HG02798 (cell line): ENCODE measurements around the gene PLEKHJ1.
A peak's percentile ranks its signal among the peaks of the same experiment; 100 is the strongest.

ENCODE experiments used
- ATAC-seq: cut with Tn5 transposase; IDR thresholded peaks from one replicate; pipeline ENCODE4 v1.9.1; 2021; ENCODE audit warnings: mild to moderate bottlenecking; ENCODE audit not compliant: unreplicated experiment, poor library complexity

PLEKHJ1 gene

DNA sequence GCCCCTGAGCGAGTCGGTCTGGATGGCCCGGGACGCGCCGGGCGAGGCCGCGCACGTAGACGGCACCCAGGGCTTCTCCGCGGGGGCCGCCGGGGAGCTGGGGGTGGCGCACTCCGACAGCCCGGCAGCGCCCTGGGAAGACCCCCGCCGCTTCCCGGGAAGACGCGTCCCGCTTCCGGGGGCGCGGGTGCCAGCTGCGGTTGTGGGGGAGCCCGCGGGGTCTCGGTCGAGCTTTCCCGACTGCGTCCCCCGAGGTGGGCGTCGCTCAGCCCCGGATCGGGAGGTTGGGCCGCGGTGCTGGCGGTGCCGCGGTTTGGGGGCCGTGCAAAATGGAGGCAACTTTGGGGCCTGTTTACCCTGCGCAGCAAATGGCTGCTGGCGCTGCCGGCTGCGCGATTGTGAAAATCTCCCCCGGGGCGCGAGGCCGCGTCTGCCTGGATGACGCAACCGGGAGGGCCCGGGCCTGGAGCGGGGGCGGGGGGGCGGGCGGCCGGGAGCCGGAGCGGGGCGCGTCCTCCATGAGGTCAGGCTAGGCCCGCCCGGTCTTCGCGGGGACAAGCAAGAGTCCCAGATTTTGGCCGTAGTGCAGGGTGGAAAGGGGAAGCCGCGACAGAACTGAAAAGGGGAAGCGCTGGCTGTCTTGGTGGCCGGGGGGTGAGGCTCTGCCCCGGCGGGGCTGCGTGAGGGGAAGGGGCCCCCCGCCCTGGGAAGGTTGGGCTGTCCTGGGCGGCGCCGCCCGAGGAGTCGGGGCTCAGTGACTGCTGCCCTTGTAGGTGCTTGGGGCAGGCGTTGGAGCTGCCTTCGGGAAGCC lies 34.5 kb upstream of the PLEKHJ1 start:
- ATAC-seq: no peak

DNA sequence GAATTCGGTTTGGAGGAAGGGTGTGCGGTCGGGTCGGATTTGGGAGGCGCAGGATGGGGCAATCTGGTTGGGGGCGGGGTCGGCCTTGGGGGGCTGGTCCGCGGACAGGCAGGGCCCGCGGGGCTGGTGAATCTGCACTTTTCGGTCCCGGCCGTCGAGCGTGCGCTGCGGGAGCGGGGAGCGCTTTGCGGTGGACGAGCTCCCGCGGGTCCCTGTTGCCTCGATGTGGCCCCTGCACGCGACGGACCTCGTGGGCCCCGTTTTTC lies 34.0 kb upstream of the PLEKHJ1 start:
- no peak for ATAC-seq

DNA sequence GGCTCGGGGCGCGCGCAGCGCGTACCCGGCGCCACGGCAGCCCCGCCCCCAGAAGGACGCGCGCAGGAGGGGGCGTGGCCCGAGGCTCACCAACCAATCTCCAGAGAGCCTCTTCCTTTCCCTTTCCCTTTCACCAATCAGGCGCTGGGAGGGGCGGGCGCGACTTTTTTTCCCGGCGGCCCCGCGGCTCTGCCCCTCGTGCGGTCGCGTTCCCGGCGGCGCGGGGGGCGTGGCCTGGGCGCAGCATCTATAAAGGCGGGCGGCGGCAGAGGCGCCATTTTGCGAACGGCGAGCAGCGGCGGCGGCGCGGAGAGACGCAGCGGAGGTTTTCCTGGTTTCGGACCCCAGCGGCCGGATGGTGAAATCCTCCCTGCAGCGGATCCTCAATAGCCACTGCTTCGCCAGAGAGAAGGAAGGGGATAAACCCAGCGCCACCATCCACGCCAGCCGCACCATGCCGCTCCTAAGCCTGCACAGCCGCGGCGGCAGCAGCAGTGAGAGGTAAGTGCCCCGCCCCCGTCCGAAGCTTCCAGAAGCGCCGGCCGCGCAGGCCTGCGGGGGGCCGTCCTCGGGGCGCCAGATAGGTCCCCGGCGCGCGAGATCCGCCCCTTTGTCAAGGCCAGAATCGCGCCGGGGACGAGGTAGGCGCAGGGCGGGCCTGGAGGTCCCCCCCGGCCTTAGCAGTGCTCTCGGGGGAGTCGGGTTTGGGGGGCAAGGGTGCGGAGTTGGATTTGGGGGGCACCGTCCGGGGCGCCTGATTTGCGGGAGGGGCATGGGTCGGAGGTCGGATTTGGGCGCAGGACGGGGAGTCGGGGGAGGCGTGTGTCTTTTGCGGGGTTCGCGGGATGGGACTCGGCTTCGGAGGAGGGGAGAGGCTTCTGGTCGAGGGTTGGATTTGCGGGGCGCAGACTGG lies 33.4 kb upstream of the PLEKHJ1 start:
- peak; percentile 70 for ATAC-seq

DNA sequence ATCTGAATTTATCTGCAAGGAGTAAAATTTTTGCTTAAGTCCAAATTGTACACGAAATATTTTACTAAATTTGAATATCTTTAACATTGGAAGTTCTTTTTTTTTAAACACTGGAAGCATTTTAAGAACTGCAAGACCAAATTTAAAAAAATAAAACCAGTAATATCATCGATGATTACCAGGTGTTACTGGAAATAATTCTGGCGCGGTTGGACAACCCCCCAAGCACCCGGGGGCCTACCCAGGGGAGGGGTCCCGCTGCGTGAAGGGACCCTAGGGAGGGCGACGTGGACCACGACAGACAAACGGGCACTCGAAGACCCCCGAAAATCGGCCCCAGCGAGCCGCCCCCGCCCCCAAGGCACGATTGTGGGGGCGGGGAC lies 32.7 kb upstream of the PLEKHJ1 start:
- ATAC-seq: no peak

DNA sequence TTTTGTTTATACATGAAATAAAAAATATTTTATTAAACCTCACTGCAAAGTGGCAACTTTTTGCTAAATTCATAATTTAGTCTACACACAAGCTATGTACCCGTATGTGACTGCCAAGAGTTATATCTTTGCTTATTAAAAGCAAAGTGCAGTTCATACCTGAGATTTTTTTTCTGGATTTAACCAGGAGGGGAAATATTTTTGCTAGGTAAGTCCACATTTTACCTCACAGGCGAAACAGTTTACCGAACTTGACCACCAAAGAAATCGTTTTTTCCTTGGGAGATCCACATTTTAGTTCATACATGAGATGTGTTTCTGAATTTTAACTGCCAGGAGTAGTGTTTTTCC lies 32.3 kb upstream of the PLEKHJ1 start:
- no peak for ATAC-seq

DNA sequence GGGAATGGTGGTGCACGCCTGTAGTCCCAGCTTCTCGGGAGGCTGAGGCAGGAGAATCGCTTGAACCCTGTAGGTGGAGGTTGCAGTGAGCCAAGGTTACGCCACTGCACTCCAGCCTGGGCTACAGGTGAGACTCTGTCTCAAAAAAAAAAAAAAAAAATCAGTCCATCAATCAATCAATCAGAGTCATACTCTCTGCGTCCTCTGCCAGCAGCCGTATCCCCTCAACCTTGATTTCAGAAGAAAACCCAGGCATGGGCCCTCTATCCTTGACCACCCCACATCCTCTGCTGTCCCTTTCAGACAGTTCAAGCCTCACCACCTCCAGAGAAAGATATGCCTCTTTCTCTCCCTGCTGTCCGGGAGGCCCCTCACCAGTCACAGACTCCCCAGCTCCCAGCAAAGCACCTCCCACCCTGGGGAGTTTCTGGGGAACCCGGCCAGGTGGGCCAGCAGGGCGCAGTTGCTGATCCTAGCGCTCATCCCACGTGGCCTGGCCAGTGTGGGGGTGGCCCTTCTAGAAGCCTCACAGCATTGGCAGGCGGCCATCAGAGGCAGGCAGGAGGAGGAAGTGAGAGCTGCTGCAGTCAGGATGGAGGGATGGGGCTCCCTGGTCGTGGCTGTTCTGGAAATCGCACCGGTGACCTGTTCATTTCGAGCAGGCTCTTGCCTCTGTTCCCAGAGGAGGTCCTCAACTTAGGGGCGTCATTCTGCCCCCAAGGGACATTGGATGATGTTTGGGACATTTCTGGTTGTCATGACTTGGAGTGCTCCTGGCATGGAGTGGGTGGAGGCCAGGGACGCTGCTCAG lies 30.3 kb upstream of the PLEKHJ1 start:
- ATAC-seq: no peak

DNA sequence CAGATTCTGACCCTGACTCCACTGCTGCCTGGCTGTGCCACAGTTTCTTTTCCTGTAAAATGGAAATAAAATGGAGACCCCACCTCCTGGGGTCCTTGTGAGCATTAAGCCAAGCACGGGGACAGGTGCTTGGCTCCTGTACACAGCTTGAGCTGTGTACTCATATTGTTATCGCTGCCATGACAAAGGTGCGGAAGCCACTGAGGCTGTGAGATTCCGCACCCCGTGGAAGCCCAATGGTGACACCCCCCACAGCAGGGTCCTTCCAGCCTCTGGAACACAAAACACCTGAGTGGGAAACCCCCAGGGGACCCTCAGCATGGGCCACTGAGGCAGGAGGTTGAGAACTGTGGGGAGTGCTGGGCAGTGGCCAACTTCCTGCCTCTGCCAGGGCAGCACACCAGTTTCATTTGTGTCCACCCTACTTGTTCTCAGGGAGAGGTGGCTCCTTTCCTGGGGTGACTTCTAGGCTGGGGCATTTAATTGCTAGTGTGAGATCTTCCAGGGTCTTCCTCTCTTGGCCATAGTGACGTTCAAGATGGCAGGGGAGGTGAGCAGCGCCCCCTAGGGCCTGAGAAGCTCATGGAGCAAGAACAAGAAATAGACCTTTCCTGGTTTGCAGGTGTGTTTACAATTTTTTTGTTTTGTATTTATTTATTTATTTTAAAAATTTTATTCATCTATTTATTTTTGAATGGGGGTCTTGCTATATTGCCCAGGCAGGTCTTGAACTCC lies 25.5 kb upstream of the PLEKHJ1 start:
- ATAC-seq: no peak

DNA sequence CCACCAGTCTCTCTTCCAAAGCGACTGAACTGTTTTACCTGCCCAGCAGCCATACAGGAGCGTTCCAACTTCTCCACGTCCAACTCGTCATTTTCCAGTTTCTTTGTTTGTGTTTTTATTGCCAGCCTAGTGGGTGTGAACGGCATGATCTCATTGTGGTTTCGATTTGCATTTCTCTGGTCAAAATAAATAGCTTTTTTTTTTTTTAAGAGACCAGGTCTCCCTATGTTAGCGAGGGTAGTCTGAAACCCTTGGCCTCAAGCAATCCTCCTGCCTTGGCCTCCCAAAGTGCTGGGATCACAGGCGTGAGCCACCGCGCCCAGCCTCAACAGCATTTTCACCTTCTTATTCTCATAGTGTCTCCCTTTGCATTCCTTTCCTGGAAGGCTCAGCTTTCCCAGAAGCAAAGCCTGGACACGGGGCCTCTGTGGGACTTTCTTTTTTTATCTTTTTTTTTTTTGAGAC lies 24.2 kb upstream of the PLEKHJ1 start:
- ATAC-seq: no peak

DNA sequence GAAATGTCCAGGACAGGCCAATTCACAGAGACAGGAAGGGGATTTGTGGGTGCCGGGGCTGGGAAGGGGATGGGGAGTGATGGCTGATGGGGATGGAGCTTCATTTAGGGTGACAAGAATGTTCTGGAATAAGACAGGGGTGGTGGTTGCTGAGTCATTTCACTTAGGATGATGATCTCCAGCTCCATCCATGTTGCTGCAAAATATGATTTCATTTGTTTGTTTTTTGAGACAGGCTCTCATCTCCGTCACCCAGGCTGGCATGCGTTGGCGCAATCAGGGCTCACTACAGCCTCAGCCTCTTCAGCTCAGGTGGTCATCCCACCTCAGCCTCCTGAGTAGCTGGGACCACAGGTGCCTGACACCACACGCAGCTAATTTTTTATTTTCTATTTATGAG lies 23.2 kb upstream of the PLEKHJ1 start:
- no peak for ATAC-seq

DNA sequence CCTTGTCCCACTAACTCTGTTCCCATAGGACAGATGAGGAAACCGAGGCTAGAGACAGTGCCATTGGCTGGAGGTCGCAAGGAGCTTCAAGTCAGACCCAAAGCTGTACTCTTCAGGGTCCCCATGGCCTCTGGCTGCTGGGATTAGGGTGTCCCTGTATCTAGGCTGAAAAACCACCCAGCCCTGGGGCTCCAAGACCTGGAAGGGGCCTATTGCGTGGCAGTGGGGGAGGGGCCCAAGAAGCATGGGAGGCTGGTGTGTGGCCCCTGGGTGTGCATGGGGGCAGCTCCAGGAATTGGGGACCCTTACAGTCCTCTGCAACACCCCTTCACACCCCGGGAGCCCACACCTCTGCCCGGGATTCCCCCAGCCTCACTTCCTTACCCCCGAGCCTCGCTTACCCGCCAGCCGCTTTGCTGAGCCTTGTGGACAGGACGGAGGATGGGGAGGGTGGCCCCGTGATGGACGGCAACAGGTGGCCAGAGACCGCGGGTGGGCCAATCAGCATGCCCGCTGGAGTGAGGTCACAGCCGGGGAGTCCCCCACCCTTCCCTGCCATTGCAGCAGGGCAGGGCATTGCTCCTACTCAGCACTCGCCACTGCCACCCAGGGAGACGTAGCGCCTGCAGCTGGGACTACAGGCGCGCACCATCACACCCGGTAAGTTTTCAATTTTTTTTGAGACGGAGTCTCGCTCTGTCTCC lies 20.0 kb upstream of the PLEKHJ1 start, which contains the start of gene JSRP1:
JSRP1 (minus strand) TSS at position 436 of the 704 bp plus-strand sequence. CDS start 1,103 bp downstream, outside the sequence.
- ATAC-seq: no peak

DNA sequence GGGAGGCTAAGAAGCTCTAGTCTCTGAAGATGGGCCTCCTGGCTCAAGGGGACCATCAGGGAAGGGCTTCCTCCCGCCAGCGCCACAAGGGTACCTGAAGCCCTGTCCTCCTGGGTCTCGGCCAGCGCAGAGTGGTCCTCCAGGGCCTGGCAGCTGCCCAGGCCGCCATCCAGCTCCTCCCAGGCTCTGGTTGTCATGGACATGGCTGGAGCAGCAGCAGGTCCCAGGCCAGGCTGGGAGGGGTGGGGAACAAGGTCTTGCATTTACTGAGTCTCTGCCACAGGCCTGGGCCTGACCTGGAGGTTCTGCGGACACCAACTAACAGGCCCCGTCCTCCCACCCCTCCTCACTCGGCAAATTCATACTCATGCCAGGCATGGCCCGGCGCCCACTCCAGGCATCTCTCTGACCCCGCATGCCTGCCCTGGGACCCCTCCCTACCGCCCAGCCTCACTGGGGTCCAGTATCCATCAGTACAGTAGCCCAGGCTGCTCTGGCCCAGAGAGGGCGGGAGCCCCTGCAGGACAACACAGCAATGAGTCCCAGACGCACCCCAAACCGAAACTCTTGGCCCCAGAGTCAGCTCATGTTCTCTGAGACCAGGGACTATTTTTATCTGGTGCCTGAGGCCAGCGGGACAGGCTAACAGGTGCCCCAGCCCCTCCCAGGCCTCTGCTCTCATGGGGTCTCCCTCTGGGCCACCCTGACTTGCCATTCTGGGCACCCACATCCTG lies 19.1 kb upstream of the PLEKHJ1 start:
- ATAC-seq: no peak

DNA sequence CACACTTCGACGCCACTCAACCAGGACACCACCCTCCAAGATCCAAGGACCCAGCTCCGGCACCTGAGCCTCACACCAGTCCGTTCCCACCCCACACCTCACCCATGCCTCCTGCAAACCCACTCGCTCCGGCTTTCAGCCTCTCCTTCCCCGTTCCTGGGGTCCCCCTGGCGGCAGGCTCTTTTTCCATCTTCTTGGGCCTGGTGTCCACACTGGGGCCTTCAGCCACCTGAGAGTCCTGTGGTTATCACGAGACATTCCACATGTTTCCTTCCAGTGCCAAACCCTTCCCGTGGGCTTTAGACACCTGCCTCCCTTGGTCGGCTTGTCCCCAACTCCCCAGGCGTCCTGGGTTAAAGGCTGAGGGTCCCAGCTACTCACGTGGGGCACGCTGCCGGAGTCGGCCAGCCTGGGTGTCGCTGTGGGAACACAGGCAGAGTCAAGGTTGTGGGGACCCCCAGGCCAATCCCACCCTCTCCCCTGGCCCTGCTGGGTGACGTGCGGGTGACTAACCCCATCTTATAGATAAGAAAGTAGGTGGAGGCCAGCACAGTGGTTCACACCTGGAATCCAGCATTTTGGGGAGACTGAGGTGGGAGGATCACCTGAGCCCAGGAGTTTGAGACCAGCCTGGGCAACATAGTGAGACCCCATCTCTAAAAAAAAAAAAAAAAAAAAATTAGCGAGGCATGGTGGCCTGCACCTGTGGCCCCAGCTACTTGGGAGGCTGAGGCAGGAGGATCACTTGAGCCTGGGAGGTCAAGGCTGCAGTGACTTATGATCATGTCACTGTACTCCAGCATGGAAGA lies 18.1 kb upstream of the PLEKHJ1 start:
- no peak for ATAC-seq

DNA sequence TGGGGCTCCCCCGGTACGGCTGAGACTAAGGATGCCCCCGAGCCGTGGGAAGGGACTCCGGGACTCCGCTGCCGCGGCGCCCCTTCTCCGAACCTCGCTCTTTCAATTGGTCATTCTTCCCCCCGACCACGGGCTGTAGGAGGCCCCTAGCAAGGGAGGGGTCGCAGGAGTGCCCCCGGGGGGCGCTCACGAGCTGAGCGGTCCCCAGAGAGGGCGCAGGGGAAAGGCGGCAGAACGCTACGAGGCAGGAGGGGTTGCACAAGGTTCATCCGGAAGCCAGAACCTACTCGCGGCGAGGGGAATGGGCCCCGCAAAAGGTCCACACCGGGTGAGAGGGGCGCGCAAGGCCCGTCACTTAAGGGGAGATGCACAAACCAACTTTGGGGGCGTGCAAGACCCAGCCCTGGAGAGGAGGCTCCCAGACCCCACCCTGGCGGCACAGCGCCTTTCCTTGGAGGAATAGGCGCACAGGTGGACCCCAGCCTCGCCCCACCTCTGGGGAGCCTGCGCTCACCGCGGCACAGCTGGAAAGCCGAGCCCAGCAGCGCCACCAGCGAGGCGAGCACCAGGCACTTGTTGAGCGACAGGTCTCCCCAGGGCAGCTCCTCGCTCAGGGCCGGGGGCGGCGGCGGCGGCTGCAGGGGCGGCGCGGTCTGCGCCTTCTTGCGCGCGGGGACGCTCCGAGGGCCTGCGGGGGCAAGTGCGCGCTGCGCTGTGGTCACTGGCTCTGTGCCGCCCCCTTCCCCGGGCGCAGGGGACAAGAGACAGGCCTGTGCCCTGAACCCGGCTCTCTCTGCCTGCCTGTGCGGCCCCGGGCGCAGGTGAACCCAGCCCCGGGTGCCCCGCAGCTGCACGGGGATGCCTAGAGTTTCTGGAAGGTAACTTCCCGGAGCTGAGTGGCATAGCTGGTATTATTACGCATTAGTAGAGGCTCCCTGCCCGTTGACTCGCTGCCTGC lies 17.3 kb upstream of the PLEKHJ1 start:
- no peak for ATAC-seq

DNA sequence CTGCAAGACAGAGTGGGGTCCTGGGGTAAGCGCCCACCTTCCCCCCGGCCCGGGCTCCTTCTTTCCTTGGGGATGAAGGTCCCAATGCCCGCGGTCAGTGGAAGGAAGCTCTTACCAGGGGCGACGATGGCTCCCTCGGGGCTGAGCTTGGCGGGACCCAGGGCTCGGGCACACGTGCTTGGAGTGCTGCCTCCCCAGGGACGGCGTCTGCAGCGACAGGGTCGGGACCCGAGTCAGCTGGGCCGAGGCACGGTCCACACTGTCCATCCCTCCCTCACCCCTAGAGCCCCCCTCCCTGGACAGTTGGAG lies 16.6 kb upstream of the PLEKHJ1 start:
- ATAC-seq: no peak

DNA sequence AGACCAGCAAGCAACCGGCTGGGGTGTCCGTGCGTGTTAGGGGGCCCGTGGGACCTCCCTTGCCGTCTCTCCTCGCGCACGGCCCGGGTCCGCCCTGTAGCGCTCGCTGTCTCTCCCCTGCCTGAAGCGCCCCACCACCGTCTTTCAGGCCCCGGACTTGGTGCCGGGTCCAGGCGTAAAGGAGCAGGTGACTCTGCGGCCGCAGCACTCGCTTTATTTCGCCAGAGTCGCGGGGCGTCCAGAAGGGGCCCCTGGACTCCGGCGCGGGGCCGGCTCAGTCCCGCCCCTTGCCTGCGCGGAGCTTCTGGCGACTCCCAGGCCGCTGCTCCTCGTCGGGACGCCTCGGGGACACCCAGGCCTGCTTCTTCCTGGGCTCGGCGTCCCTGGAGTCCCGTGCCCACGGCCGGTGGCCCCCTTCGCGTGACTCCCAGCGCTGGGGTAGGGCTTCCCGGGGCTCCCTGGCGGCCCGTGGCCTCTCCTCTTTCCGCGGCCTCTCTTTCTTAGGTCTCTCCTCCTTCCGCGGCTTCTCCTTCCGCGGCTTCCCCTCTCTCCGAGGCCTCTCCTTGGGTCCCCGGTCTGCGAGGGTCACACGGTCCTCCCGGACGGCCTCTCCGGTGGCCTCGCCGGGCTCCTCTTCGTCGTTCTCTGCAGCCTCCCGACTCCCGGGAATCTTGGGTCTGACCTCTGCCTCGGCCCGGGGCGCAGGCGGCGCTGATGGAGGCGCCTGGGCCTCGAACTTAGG lies 16.1 kb upstream of the PLEKHJ1 start:
- no peak for ATAC-seq
